ENCODE results near the gene SMTNL2. TPM values are rescaled to one million over a fixed set of nuclear protein-coding genes. Genes with fewer than 3 reads are reported as not detected.
A peak's percentile ranks its signal among the peaks of the same experiment; 100 is the strongest.

The SMTNL2 gene
- total and polyA plus RNA-seq, 2 of the 4 experiments (the other 2 are of a cell fraction), result not detected

- no CpG with 5 or more reads among the region's 18 CpGs for WGBS, 2 experiments (ENCODE audit: extremely low coverage in 2 of 2, insufficient read length in 1 of 2)
These were observed 47.5 kb upstream of the SMTNL2 start for GRCh38 chr17:4536742-4537411.

More at GRCh38 chr17:4536742-4537411, 47.5 kb upstream of the SMTNL2 start:
- in situ Hi-C loops (cut with MboI; ENCODE audit: low sequenced_read_pairs), result no loop called here
- BruUV-seq (replicated peaks), result no TSS peak
- intact Hi-C loops (cut with micrococcal nuclease), result loop anchor here (5.0 kb wide), 1 partner anchor 115 kb away; no protein-coding TSS in a partner anchor
- POLR2A ChIA-PET (ENCODE audit: unreplicated experiment), result no interaction called here
- Histone ChIP-seq H3K4me1 (ENCODE audit: control insufficient read depth, insufficient read depth, low read length) (peaks cover 3% of the 10 kb centered on the region; the same call in 1 of the 2 replicates), H2AFZ (replicated peaks; ENCODE audit: low read length, poor library complexity) (no peak overlapping the region), H4K91ac (ENCODE audit: insufficient read depth, low read depth, low read length) (no peak overlapping the region), H3K56ac (ENCODE audit: extremely low read depth, insufficient read depth, low read length) (no peak overlapping the region), H3K36me3 (ENCODE audit: control insufficient read depth, insufficient read depth, low read length) (peaks cover 30% of the 10 kb centered on the region), H3K4me2 (ENCODE audit: low read depth, low read length) (no peak overlapping the region), H3K4ac (ENCODE audit: low read depth, low read length) (no peak overlapping the region), H2BK5ac (ENCODE audit: low read depth, low read length, poor library complexity, severe bottlenecking) (no peak overlapping the region), H2BK120ac (ENCODE audit: low read depth, low read length) (no peak overlapping the region), H2AK5ac (ENCODE audit: low read depth, low read length) (no peak overlapping the region), H3K27ac (ENCODE audit: insufficient read depth, low read length) (no peak overlapping the region), H3K14ac (replicated peaks; ENCODE audit: low read depth, low read length) (no peak overlapping the region), H2BK15ac (ENCODE audit: low read depth, low read length) (no peak overlapping the region), H3K79me1 (ENCODE audit: low read depth in 1 of 2, low read length in 2 of 2) (no peaks in the 10 kb centered on the region), H3K4me3 (ENCODE audit: insufficient read depth, low read depth, low read length) (no peak overlapping the region), H3K18ac (ENCODE audit: low read depth, low read length) (no peak overlapping the region), H3K27me3 (ENCODE audit: control insufficient read depth, insufficient read depth, low read length) (peaks cover 5% of the 10 kb centered on the region; the same call in 1 of the 2 replicates), H3K9ac (ENCODE audit: low read depth, low read length) (no peak overlapping the region), H4K5ac (ENCODE audit: low read depth, low read length) (no peak overlapping the region), H3K9me3 (ENCODE audit: control insufficient read depth, insufficient read depth, low read length) (no peaks in the 10 kb centered on the region), H2BK20ac (ENCODE audit: low read depth, low read length) (no peak overlapping the region), H3K23ac (ENCODE audit: low read depth, low read length) (no peak overlapping the region), H3K9me1 (ENCODE audit: insufficient read depth, low read length) (no peaks in the 10 kb centered on the region), H4K20me1 (ENCODE audit: insufficient read depth, low read length) (peaks cover 11% of the 10 kb centered on the region), H2AK9ac (replicated peaks; ENCODE audit: low read depth, low read length, poor library complexity) (no peak overlapping the region), H4K8ac (ENCODE audit: low read depth in 2 of 2, low read length in 2 of 2) (no peak overlapping the region)
- ATAC-seq (ENCODE audit: low read depth) (peak; percentile 6), DNase-seq (peak; percentile 7)
- dilution Hi-C loops (cut with HindIII; ENCODE audit: low sequenced_read_pairs, unreplicated experiment), result no loop called here
- TF ChIP-seq CEBPB (IDR thresholded peaks at IDR 0.05; ENCODE audit: low read depth, low read length) (no peak), BHLHE40 (IDR thresholded peaks at IDR 0.05; ENCODE audit: low read depth, low read length) (no peak), POLR2A (IDR thresholded peaks at IDR 0.05; ENCODE audit: low read depth, low read length) (no peak), NFE2L2 (IDR thresholded peaks at IDR 0.05; ENCODE audit: low read depth, low read length) (no peak), CHD1 (IDR thresholded peaks at IDR 0.05; ENCODE audit: low read depth, low read length) (no peak), MAZ (IDR thresholded peaks at IDR 0.05; ENCODE audit: borderline replicate concordance, low read depth, low read length) (no peak), FOS (IDR thresholded peaks at IDR 0.05; ENCODE audit: low read depth, low read length) (no peak)
- CTCF ChIA-PET, result no interaction called here

Measured in IMR-90 (cell line).